Neural cell (in vitro differentiated cells): ENCODE results near the gene PRDM2.

Source experiments
- EP300 ChIP-seq: fragments of 450-650 bp; conservative IDR thresholded peaks from 2 replicates; pipeline ENCODE4 v1.6.1; 2014; ENCODE audit warnings: antibody characterized with exemption, mild to moderate bottlenecking, moderate library complexity; ENCODE audit not compliant: poor library complexity, severe bottlenecking
- EZH2 ChIP-seq: fragments of 200-600, 300-800 bp; shearing (Covaris generic), sonication (generic); IDR thresholded peaks from 2 replicates; pipeline ENCODE4 v1.6.1; 2014; ENCODE audit warnings: antibody characterized with exemption, low read length, borderline replicate concordance, mild to moderate bottlenecking; ENCODE audit not compliant: insufficient read depth, poor library complexity, severe bottlenecking
- MXI1 ChIP-seq: fragments of 450-650 bp; conservative IDR thresholded peaks from 2 replicates; pipeline ENCODE4 v1.6.1; 2014; ENCODE audit warnings: antibody characterized with exemption, mild to moderate bottlenecking; ENCODE audit not compliant: poor library complexity, severe bottlenecking
- POLR2AphosphoS5 ChIP-seq: IDR thresholded peaks from 2 replicates; pipeline ENCODE4 v1.6.1; 2012
- RAD21 ChIP-seq: fragments of 450-650 bp; conservative IDR thresholded peaks from 2 replicates; pipeline ENCODE4 v1.6.1; 2014; ENCODE audit warnings: antibody characterized with exemption, mild to moderate bottlenecking, moderate library complexity
- SMC3 ChIP-seq: fragments of 450-650 bp; conservative IDR thresholded peaks from 2 replicates; pipeline ENCODE4 v1.6.1; 2014; ENCODE audit warnings: antibody characterized with exemption, mild to moderate bottlenecking, moderate library complexity; ENCODE audit not compliant: poor library complexity
- TAF1 ChIP-seq: IDR thresholded peaks from 2 replicates; pipeline ENCODE4 v1.6.1; 2012; ENCODE audit warnings: low read depth
- TF ChIP-seq, protein P1 (sequence below): IDR thresholded peaks from 2 replicates; pipeline ENCODE4 v1.6.1; 2012; ENCODE audit warnings: borderline replicate concordance
- TF ChIP-seq, protein P2 (sequence below): fragments of 450-650 bp; IDR thresholded peaks from 2 replicates; pipeline ENCODE4 v1.5.1; 2014; ENCODE audit warnings: antibody characterized with exemption, mild to moderate bottlenecking, moderate library complexity; ENCODE audit not compliant: poor library complexity, severe bottlenecking

DNA sequence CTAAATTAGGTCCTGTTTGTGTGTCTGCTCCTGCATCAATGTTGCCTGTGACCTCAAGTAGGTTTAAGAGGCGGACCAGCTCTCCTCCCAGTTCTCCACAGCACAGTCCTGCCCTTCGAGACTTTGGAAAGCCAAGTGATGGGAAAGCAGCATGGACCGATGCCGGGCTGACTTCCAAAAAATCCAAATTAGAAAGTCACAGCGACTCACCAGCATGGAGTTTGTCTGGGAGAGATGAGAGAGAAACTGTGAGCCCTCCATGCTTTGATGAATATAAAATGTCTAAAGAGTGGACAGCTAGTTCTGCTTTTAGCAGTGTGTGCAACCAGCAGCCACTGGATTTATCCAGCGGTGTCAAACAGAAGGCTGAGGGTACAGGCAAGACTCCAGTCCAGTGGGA lies 79.9 kb downstream of the PRDM2 start:
- TF ChIP-seq, protein P1, sequence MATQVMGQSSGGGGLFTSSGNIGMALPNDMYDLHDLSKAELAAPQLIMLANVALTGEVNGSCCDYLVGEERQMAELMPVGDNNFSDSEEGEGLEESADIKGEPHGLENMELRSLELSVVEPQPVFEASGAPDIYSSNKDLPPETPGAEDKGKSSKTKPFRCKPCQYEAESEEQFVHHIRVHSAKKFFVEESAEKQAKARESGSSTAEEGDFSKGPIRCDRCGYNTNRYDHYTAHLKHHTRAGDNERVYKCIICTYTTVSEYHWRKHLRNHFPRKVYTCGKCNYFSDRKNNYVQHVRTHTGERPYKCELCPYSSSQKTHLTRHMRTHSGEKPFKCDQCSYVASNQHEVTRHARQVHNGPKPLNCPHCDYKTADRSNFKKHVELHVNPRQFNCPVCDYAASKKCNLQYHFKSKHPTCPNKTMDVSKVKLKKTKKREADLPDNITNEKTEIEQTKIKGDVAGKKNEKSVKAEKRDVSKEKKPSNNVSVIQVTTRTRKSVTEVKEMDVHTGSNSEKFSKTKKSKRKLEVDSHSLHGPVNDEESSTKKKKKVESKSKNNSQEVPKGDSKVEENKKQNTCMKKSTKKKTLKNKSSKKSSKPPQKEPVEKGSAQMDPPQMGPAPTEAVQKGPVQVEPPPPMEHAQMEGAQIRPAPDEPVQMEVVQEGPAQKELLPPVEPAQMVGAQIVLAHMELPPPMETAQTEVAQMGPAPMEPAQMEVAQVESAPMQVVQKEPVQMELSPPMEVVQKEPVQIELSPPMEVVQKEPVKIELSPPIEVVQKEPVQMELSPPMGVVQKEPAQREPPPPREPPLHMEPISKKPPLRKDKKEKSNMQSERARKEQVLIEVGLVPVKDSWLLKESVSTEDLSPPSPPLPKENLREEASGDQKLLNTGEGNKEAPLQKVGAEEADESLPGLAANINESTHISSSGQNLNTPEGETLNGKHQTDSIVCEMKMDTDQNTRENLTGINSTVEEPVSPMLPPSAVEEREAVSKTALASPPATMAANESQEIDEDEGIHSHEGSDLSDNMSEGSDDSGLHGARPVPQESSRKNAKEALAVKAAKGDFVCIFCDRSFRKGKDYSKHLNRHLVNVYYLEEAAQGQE: no peak
- TF ChIP-seq, protein P2, sequence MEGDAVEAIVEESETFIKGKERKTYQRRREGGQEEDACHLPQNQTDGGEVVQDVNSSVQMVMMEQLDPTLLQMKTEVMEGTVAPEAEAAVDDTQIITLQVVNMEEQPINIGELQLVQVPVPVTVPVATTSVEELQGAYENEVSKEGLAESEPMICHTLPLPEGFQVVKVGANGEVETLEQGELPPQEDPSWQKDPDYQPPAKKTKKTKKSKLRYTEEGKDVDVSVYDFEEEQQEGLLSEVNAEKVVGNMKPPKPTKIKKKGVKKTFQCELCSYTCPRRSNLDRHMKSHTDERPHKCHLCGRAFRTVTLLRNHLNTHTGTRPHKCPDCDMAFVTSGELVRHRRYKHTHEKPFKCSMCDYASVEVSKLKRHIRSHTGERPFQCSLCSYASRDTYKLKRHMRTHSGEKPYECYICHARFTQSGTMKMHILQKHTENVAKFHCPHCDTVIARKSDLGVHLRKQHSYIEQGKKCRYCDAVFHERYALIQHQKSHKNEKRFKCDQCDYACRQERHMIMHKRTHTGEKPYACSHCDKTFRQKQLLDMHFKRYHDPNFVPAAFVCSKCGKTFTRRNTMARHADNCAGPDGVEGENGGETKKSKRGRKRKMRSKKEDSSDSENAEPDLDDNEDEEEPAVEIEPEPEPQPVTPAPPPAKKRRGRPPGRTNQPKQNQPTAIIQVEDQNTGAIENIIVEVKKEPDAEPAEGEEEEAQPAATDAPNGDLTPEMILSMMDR: no peak
- no peak for TF ChIP-seq RAD21
- no peak for TF ChIP-seq SMC3
- TF ChIP-seq POLR2AphosphoS5: no peak
- no peak for TF ChIP-seq EP300
- TF ChIP-seq EZH2: no peak
- TF ChIP-seq TAF1: no peak
- TF ChIP-seq MXI1: no peak
